Vagina (tissue), 2 donors: Measurements from ENCODE around the gene ZSWIM4. TPM values are rescaled to one million over a fixed set of nuclear protein-coding genes. Genes with fewer than 3 reads are reported as not detected.
A peak's percentile ranks its signal among the peaks of the same experiment; 100 is the strongest.

Experiments
- DNase-seq, 2 donors: peaks; one replicate each; pipeline ENCODE4 v3.0.0-alpha.2; 2017; ENCODE audit errors: extremely low spot score in 2 of 2
- H3K27ac ChIP-seq: fragments of 200-600 bp; sonication (generic); one replicate; pipeline ENCODE4 v1.5.1; 2019
- H3K27me3 ChIP-seq: fragments of 200-600 bp; sonication (generic); one replicate; pipeline ENCODE4 v1.5.1; 2019
- H3K36me3 ChIP-seq, 2 donors: fragments of 200-600 bp; sonication (generic); one replicate each; pipeline ENCODE4 v1.5.1; 2017 to 2019
- H3K4me1 ChIP-seq: fragments of 200-600 bp; sonication (generic); one replicate; pipeline ENCODE4 v1.5.1; 2019
- H3K4me3 ChIP-seq, 2 donors: fragments of 200-600 bp; sonication (generic); 1 replicate in 1 of 2; 2 replicates in 1 of 2; pipeline ENCODE4 v1.5.1; 2016 to 2019
- H3K9me3 ChIP-seq: fragments of 200-600 bp; sonication (generic); one replicate; pipeline ENCODE4 v1.5.1; 2019
- POLR2A ChIP-seq, 2 donors: fragments of 450-650 bp; IDR thresholded peaks; one replicate each; pipeline ENCODE4 v1.6.1; 2017; ENCODE audit warnings: antibody characterized with exemption in 2 of 2, mild to moderate bottlenecking in 2 of 2, moderate library complexity in 2 of 2
- POLR2AphosphoS5 ChIP-seq, 2 donors: sonication (generic); formaldehyde crosslinking; IDR thresholded peaks; one replicate each; pipeline ENCODE4 v1.9.0; 2017; ENCODE audit warnings: antibody characterized with exemption in 2 of 2, mild to moderate bottlenecking in 2 of 2, low read depth in 1 of 2; ENCODE audit not compliant: insufficient read depth in 1 of 2
- intact Hi-C: fragments of 100-400 bp; cut with DNase I; formaldehyde crosslinking; loops from one replicate; pipeline ENCODE4 v1.15.1; 2023
- total RNA-seq: library from RNA; depleted of rRNA; stranded (reverse); fragments of >200 nt; gene quantifications from one replicate; pipeline ENCODE4 v1.2.3, GENCODE V29; 2016
- TF ChIP-seq, protein P1 (sequence below), 3 experiments: fragments of 450-650 bp in 2 of 3; fragments of 200-600 bp in 1 of 3; sonication (generic) in 1 of 3; IDR thresholded peaks; one replicate each; pipeline ENCODE4 v1.5.1; 2017 to 2019; ENCODE audit warnings: antibody characterized with exemption in 3 of 3, mild to moderate bottlenecking in 2 of 3, moderate library complexity in 2 of 3

ZSWIM4 gene
- total RNA-seq, 1 donor from 2014 or later, result 13.0 TPM

DNA sequence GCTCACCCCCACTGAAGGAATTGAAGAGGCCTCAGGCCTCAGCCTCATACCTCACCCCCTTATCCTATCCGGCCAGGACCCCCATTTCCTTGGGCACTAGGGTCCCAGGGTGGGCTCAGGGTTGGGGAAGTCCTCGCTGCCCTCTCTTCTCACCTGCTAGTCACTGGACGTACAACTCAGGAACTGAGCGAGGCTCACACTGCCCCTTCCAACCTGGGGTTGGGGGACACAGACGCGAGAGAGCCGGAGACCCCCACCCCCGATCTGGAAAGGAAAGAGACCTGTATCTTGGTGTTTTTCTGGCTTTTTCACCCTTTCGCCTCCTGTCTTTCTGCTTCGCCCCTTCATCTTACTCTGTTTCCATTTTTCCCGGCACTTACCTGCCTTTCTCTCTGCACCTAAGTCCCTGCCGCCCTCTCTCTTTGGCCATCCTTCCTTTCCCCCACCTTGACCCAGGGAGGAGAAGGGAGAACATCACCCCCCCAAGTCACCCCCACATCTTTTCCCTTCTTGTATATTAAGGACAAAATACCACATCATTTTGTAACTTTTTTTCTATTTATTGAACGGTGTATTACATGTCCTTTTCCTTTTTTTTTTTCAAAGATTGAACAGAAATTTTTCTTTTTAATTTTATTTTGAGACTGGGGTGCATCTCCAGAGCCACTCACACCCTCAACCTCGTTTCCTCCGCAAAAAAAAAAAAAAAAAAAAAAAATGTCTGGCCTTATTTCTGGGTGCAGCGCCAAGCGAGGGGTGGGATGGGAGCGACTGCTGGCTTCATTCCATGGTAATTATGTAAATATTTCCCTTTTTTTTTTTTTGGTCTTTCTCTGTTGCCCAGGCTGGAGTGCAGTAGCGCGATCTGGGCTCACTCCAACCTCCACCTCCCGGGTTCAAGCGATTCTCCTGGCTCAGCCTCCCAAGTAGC lies 36.6 kb downstream of the ZSWIM4 start:
- peak in 1 of 2 donors; percentile 84 for DNase-seq
- no peak for TF ChIP-seq POLR2AphosphoS5 (IDR thresholded peaks at IDR 0.05; ENCODE audit: insufficient read depth in 1 of 2, low read depth in 1 of 2)
- TF ChIP-seq, protein P1, sequence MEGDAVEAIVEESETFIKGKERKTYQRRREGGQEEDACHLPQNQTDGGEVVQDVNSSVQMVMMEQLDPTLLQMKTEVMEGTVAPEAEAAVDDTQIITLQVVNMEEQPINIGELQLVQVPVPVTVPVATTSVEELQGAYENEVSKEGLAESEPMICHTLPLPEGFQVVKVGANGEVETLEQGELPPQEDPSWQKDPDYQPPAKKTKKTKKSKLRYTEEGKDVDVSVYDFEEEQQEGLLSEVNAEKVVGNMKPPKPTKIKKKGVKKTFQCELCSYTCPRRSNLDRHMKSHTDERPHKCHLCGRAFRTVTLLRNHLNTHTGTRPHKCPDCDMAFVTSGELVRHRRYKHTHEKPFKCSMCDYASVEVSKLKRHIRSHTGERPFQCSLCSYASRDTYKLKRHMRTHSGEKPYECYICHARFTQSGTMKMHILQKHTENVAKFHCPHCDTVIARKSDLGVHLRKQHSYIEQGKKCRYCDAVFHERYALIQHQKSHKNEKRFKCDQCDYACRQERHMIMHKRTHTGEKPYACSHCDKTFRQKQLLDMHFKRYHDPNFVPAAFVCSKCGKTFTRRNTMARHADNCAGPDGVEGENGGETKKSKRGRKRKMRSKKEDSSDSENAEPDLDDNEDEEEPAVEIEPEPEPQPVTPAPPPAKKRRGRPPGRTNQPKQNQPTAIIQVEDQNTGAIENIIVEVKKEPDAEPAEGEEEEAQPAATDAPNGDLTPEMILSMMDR (IDR thresholded peaks at IDR 0.05), result no peak
- TF ChIP-seq POLR2A (IDR thresholded peaks at IDR 0.05), result no peak
- Histone ChIP-seq H3K36me3 (peaks cover 0 to 17% of the 10 kb centered on the region in 2 donors), H3K27me3 (no peaks in the 10 kb centered on the region), H3K9me3 (no peaks in the 10 kb centered on the region), H3K27ac (no peak overlapping the region), H3K4me1 (peaks cover 40% of the 10 kb centered on the region), H3K4me3 (no peak overlapping the region)
- intact Hi-C loops, result loop anchor here (5.0 kb wide), 1 partner anchor 35 kb away; the partner anchor contains the start of gene ZSWIM4

DNA sequence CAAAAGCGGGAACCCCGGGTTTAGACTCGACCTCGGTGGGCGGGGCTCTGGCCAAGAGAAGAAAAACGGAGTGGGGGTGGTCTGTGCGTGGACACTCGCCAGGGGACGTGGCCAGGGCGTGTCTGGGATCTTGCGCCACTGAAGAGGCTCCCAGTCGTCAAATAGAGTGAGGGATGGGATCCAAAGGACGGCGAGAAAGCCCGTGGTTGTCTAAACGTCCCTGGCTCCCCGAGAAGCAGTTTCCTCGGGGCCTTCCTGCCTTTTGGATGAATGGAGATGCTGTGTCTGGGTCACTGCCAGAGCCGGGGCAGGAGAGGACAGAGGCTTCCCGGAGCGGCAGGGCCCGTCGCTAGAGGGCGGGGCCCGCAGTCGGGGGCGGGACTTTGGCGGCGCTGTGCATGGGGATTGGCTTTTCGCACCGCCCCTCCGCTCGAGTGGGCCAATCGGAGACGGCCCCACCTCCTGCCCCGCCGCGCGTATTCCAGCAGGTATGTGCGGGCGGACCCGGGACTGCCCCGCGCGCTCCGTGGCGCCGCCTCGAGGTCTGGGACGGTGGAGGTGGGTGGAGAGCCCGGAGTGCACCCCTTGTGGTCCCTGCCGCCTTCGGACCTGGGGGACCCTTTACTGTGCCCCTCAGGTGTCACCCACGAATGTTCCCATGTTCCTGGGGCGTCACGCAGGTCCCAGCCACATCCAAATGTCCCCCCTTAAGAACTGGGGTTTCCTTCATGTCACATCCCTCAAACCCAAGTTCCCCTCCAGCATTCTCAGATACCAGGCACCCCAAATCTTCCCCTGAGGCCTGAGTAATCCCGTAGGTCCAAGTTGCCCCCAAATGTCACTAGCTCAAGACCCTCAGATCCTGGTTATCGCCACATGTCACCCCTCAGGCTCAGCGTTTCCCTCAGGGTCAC lies 38.3 kb downstream of the ZSWIM4 start:
- Histone ChIP-seq H3K27ac (peak overlapping the region; percentile 84), H3K4me1 (peaks cover 58% of the 10 kb centered on the region), H3K27me3 (no peaks in the 10 kb centered on the region), H3K36me3 (peaks cover 0 to 17% of the 10 kb centered on the region in 2 donors), H3K9me3 (no peaks in the 10 kb centered on the region), H3K4me3 (peak overlapping the region; percentile 18)
- DNase-seq, result peak in 1 of 2 donors; percentile 93
- intact Hi-C loops, result loop anchor here (5.0 kb wide), 1 partner anchor 36 kb away; the partner anchor contains the start of gene ZSWIM4
- TF ChIP-seq, protein P1 (IDR thresholded peaks at IDR 0.05), result peak; percentile 10 to 55 (median 14)
- TF ChIP-seq POLR2A (IDR thresholded peaks at IDR 0.05), result no peak
- TF ChIP-seq POLR2AphosphoS5 (IDR thresholded peaks at IDR 0.05; ENCODE audit: insufficient read depth in 1 of 2, low read depth in 1 of 2), result peak; percentile 63 to 80

DNA sequence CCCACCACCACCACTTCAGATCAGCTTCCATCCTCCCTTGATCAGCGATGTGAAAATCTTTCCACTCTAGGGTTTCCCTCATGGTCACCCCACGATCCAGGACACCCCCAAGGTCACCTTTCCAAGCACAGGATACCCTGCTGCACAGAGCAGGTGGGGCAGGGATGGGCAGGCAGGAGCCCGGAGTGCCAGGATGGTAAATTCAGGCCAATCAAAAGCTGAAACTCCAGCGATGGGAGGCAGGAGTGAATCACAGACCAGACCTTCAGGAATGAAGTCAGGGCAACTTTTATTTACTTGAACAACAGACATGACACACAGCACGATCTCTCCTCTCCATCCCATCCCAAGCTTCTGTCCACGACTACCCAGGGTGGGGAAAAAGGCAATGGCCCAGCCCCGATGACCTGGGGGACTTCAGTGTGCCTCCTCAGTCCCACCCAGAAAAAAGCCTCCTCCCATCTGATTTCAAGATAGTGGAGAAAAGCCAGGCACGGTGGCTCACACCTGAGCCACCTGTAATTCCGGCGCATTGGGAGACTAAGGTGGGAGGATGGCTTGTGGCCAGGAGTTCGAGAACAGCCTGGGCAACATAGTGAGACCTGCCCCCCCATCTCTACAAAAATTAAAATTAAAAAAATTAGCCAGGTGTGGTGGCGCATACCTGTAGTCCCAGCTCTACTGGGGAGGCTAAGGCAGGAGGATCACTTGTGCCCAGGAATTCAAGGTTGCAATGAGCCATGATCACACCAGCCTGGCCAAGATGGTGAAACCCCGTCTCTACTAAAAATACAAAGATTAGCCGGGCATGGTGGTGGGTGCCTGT lies 39.2 kb downstream of the ZSWIM4 start:
- Histone ChIP-seq H3K27ac (peak overlapping the region; percentile 84), H3K4me3 (peak overlapping the region in 1 of 2 donors; percentile 18), H3K9me3 (no peaks in the 10 kb centered on the region), H3K4me1 (peaks cover 66% of the 10 kb centered on the region), H3K36me3 (peaks cover 0 to 17% of the 10 kb centered on the region in 2 donors), H3K27me3 (no peaks in the 10 kb centered on the region)
- TF ChIP-seq, protein P1 (IDR thresholded peaks at IDR 0.05), result no peak
- TF ChIP-seq POLR2A (IDR thresholded peaks at IDR 0.05), result no peak
- no peak for TF ChIP-seq POLR2AphosphoS5 (IDR thresholded peaks at IDR 0.05; ENCODE audit: insufficient read depth in 1 of 2, low read depth in 1 of 2)
- peak in 1 of 2 donors; percentile 83 for DNase-seq
- intact Hi-C loops, result loop anchor here (5.0 kb wide), 1 partner anchor 37 kb away; the partner anchor contains the start of gene ZSWIM4
